Kidney (tissue), 14 donors: ENCODE results near the gene CTIF. TPM values are rescaled to one million over a fixed set of nuclear protein-coding genes. Genes with fewer than 3 reads are reported as not detected.

Experiments
- DNase-seq, 5 donors: peaks; one replicate each; pipeline ENCODE4 v3.0.0-alpha.2; 2013 to 2020
- FAIRE-seq: peaks from 2 replicates; lab custom pipeline; 2012; peaks lifted over from hg19 to GRCh38; lab: Jason Lieb, UNC
- H3K27ac ChIP-seq, 2 donors: one replicate each; pipeline ENCODE4 v1.7.0; 2013; ENCODE audit warnings: low read depth in 2 of 2, low read length in 2 of 2, inconsistent platforms in 1 of 2
- H3K27me3 ChIP-seq: one replicate; pipeline ENCODE4 v1.7.1; 2013; ENCODE audit warnings: low read length, inconsistent platforms; ENCODE audit not compliant: control insufficient read depth, insufficient read depth
- H3K36me3 ChIP-seq, 3 donors: one replicate each; pipeline versions ENCODE4 v1.7.0 to v1.7.1; 2013; ENCODE audit warnings: low read length in 3 of 3, control low read depth in 1 of 3, inconsistent platforms in 1 of 3; ENCODE audit not compliant: insufficient read depth in 3 of 3, control insufficient read depth in 2 of 3
- H3K4me1 ChIP-seq, 3 donors: one replicate each; pipeline versions ENCODE4 v1.7.0 to v1.7.1; 2013; ENCODE audit warnings: low read length in 3 of 3, inconsistent platforms in 1 of 3, low read depth in 1 of 3; ENCODE audit not compliant: control insufficient read depth in 2 of 3, insufficient read depth in 2 of 3
- H3K4me3 ChIP-seq, 3 donors: one replicate each; pipeline versions ENCODE4 v1.7.0 to v1.8.1; 2013; ENCODE audit warnings: low read length in 3 of 3, control low read depth in 1 of 3, inconsistent platforms in 1 of 3
- H3K9ac ChIP-seq, 3 donors: one replicate each; pipeline versions ENCODE4 v1.7.0 to v1.7.1; 2013; ENCODE audit warnings: low read length in 3 of 3, control low read depth in 1 of 3, inconsistent platforms in 1 of 3
- H3K9me3 ChIP-seq, 3 donors: one replicate each; pipeline versions ENCODE4 v1.7.0 to v1.7.1; 2013; ENCODE audit warnings: low read length in 3 of 3, control low read depth in 1 of 3, inconsistent platforms in 1 of 3; ENCODE audit not compliant: control insufficient read depth in 2 of 3, insufficient read depth in 1 of 3
- intact Hi-C: fragments of 100-400 bp; cut with DNase I; formaldehyde crosslinking; loops from one replicate; pipeline ENCODE4 v1.11.1; 2022
- polyA plus RNA-seq: library from polyadenylated mRNA; stranded (reverse); fragments of 350-450 nt; fragmentation: Illumina TruSeq; extraction: RNeasy Lipid Tissue Mini Kit (QIAGEN cat#74804); gene quantifications from one replicate; pipeline ENCODE4 v1.2.3, GENCODE V29; 2014; ENCODE audit warnings: low read depth, low replicate concordance; ENCODE audit not compliant: insufficient read depth
- total RNA-seq: library from RNA; stranded (reverse); fragmentation: NEBNext Ultra II Directional; extraction: Animal tissue kit (Norgen Biotek cat#: 25700); gene quantifications from one replicate; pipeline ENCODE4 v1.2.1, GENCODE V29; 2021
- TF ChIP-seq, protein P1 (sequence below): IDR thresholded peaks from 3 replicates; pipeline ENCODE4 v1.5.1; 2012; ENCODE audit warnings: mild to moderate bottlenecking, moderate library complexity, borderline replicate concordance; ENCODE audit not compliant: insufficient read depth; ENCODE audit errors: extremely low read depth
- donor health status: control.
- donor health status: control.
- donor health status: control.
- donor health status: control.
- donor health status: control.
- donor health status: DM: yes; HTN: yes; CAD: no.
- donor health status: Normal renal cell carcinoma (clear cell type).

CTIF gene
- total and polyA plus RNA-seq, 2 donors from 2014 or later = 37.3 to 41.9 TPM

DNA sequence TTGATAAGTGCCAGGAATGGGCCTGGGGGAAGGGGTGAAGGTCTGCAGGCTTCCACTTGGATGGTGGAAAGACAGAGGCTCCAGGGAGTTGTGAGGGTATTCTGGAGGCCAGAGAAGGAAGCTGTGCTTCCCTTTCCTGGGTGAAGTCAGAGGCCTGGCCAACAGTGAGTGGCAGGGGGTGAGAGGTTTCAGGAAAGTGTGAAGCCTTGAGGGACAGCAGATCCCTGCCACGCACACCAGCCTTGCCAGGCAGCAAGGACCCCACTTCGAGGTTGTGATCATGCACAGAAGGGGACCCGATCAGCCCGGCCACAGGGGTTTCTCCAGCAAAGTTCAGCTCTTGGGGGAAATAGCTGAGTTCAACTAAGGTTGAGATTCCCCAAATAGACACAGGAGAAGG is 345.5 kb downstream of the CTIF start:
- H3K36me3 ChIP-seq = no peaks in the 10 kb centered on the region
- no peaks in the 10 kb centered on the region for H3K27me3 ChIP-seq
- no peak for FAIRE-seq
- TF ChIP-seq, protein P1, sequence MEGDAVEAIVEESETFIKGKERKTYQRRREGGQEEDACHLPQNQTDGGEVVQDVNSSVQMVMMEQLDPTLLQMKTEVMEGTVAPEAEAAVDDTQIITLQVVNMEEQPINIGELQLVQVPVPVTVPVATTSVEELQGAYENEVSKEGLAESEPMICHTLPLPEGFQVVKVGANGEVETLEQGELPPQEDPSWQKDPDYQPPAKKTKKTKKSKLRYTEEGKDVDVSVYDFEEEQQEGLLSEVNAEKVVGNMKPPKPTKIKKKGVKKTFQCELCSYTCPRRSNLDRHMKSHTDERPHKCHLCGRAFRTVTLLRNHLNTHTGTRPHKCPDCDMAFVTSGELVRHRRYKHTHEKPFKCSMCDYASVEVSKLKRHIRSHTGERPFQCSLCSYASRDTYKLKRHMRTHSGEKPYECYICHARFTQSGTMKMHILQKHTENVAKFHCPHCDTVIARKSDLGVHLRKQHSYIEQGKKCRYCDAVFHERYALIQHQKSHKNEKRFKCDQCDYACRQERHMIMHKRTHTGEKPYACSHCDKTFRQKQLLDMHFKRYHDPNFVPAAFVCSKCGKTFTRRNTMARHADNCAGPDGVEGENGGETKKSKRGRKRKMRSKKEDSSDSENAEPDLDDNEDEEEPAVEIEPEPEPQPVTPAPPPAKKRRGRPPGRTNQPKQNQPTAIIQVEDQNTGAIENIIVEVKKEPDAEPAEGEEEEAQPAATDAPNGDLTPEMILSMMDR = no peak
- intact Hi-C loops = no loop called here
- H3K4me1 ChIP-seq = peaks cover 2 to 19% (median 9%) of the 10 kb centered on the region in 3 donors
- H3K4me3 ChIP-seq = no peak overlapping the region
- H3K27ac ChIP-seq = no peak overlapping the region
- DNase-seq = peak in 1 of 5 donors; percentile 58
- H3K9me3 ChIP-seq = no peaks in the 10 kb centered on the region
- no peak overlapping the region for H3K9ac ChIP-seq

DNA sequence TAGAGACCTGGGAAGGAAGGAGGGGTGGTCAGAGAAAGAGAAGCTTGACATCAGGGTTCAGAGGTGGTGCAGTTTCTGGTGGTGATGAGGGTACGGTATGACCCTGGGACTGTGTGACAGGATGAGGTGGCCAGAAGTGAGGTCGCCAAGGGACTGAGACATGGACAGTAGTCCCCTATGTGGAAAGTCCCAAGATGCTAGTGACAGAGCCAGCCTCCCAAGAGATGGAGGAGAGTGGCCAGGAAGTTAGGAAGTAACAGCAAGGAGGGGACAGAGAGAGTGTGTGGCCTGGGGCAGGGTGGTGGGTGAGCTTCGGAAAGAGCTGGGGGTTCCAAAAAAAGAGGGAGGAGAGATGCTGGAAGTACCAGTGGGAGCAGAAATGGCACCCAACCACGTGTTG is 345.9 kb downstream of the CTIF start:
- H3K9me3 ChIP-seq = no peaks in the 10 kb centered on the region
- no peaks in the 10 kb centered on the region for H3K27me3 ChIP-seq
- TF ChIP-seq, protein P1 = no peak
- DNase-seq = no peak
- H3K9ac ChIP-seq = no peak overlapping the region
- no peak overlapping the region for H3K27ac ChIP-seq
- H3K4me1 ChIP-seq = peaks cover 2 to 20% (median 9%) of the 10 kb centered on the region in 3 donors
- intact Hi-C loops = no loop called here
- no peaks in the 10 kb centered on the region for H3K36me3 ChIP-seq
- FAIRE-seq = no peak
- H3K4me3 ChIP-seq = no peak overlapping the region

DNA sequence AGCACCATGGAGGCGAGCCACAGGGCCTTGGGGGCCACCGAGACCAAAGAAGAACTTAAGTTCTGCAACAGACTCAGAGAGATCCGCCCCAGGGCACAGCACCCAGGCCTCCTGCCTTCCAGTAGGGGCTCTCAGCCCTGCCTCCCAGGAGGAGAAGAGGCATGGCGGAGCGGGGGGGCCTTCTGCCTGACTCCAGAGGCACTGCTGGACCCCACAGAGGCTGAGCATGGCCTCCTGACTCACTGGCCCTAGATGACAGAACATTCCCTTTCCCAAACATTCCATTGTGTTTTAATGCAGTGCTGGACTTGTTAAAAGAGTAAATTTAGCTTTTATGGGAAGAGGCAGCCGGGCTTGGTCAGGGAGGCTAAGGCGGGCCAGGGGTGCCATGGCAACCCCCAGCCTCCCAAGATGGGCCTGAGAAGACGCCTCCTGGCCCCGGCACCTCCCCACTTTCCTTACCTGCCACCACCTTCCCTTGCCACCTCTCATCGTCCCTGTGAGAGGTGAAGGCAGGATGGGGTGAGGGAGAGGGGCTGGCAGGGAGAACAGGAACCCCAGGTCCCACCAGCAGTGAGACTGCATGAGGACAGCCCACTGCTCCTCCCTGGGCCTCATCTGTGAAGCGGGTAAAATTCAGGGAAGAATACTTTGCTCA is 346.6 kb downstream of the CTIF start:
- Histone ChIP-seq H3K36me3 (no peaks in the 10 kb centered on the region), H3K9ac (no peak overlapping the region), H3K4me3 (no peak overlapping the region), H3K27me3 (no peaks in the 10 kb centered on the region), H3K9me3 (no peaks in the 10 kb centered on the region), H3K4me1 (peaks cover 2 to 20% (median 9%) of the 10 kb centered on the region in 3 donors), H3K27ac (no peak overlapping the region)
- FAIRE-seq = no peak
- TF ChIP-seq, protein P1 = no peak
- peak in 3 of 5 donors; percentile 40 to 86 (median 82) for DNase-seq
- intact Hi-C loops = no loop called here
